Inferior parietal cortex (tissue), 1 donor: ENCODE measurements around the gene DDRGK1.
"Not testable (repeated sequence)": the region's sequence is repeated elsewhere in the genome, so short reads cannot be mapped to it uniquely, and the experiment has no call there.

ENCODE experiments used
- DNase-seq: peaks from one replicate; pipeline ENCODE4 v3.0.0-alpha.2; 2016; ENCODE audit errors: extremely low spot score

DDRGK1 gene

DNA sequence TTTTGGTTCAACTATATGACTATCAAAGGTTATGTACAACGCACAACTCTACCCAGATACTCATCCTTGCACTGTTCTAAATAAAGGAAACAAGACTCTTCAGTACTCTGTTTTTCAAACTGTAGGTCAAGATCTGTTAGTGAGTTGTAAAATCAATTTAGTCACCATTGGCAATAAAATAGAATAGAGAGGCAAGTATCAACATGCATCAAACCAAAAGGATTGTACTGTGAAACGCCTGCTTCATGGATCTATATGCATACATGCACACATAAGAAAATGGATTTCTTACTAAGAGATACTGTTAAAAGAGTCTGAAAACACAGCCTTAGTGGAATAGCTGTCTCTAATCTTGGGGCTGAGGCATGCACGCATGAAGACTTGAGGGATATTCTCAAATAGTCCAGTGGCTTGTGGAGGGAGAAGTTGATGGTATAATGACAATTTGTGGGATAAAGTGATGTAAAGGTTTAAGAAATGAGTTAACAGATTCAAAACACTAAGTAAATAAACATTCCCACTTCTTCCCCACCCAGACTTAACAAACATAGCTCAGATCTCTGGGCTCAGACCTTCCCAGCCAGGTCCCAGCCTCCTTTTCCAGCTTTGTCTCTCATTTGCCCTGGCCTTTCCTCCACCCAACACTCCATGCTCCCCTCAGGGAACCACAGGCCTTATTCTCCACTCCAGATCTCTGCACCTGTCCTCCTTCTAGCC lies 20.4 kb downstream of the DDRGK1 start:
- DNase-seq = no peak

DNA sequence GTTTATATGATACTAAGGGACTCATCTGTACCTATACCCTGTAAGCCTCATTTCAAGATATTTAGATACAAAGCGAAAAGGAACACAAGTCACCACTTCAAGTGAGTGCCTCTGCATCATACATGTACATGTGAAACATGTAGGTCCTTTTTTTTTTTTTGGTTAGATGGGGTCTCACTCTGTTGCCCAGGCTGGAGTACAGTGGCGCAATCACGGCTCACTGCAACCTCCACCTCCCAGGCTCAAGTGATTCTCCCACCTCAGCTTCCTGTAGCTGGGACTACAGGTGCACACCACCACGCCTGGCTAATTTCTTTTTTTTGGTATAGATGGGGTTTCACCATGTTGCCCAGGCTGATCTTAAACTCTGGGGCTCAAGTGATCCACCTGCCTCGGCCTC lies 22.1 kb downstream of the DDRGK1 start:
- not testable (repeated sequence) for DNase-seq

DNA sequence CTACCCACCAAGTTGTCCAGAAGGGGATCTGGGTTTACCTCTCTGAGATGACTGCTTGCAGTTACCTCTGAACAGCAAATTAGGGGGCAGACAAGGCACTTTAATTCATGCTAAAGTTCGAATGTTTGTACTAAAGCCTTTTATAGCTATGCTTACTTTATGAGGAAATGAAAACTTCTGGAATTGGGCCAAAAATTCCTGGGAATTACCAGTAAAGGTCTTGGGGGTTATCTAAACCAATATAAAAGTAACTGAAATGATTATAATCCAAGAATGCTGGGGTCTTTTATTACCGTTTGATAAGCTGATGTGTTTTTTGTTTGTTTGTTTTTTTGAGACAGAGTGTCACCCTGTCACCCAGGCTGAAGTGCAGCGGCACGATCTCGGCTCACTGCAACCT lies 23.2 kb downstream of the DDRGK1 start:
- no peak for DNase-seq

DNA sequence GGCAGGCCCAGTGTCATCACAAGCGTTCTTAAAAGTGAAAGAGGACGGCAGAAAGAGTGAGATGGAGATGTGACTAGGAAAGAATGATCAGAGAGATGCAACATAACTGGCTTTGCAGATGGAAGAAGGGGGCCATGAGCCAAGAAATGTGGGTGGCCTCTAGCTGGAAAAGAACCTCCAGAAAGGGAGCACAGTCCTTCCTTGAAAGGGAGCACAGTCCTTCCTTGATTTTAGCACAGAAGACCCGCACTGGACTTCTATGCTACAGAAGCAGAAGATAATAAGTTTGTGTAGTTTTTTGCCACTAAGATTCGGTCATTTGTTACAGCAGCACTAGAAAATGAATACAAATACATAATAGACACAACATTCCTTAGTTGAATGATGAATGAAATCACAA lies 24.2 kb downstream of the DDRGK1 start:
- no peak for DNase-seq

DNA sequence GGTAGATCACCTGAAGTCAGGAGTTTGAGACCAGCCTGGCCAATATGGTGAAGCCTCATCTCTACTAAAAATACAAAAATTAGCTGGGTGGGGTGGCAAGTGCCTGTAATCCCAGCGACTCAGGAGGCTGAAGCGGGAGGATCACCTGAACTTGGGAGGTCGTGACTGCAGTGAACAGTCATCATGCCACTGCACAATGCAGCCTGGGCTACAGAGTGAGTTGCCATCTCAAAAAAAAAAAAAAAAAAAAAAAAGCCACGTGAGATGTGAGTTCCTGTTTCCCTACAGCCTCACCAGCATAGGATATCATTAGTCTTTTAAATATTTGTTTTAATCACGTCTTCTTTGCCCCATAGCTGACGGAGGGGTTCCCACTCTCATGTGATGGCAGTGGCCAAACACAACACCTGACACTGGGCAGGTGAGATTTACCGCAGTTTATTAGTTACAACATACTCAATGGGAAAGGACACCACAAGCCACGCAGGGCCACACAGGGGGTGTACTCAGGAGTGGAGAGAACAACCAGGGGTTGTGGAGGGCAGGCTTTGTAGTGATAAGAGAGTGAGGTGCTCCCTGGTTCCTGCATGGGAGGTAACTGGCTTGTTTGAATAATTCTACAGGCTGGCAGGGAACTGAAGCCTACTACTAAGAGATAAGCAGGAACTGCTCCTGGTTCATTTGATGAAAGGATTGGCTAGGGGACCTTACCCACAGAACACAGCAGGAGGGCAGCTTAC lies 26.6 kb downstream of the DDRGK1 start:
- DNase-seq = no peak

DNA sequence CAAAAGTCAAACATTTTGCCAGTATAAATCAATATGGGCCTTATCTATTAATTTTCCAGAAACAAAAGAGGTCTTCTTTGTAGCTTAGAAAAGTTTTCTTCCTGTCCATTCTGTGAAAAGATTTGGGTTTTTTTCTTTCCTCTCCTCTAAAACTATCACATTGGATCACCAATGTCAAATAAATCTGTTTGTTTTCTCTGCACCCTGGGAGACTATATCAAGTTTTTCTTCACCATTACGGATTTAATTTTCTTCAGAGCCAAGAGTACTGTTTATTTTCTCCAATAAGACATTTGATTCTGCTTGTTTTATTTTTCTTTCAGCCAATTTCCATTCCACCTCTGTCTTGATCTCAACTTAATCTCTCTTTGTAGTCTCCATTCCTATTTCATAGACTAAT lies 29.2 kb downstream of the DDRGK1 start:
- DNase-seq = no peak

DNA sequence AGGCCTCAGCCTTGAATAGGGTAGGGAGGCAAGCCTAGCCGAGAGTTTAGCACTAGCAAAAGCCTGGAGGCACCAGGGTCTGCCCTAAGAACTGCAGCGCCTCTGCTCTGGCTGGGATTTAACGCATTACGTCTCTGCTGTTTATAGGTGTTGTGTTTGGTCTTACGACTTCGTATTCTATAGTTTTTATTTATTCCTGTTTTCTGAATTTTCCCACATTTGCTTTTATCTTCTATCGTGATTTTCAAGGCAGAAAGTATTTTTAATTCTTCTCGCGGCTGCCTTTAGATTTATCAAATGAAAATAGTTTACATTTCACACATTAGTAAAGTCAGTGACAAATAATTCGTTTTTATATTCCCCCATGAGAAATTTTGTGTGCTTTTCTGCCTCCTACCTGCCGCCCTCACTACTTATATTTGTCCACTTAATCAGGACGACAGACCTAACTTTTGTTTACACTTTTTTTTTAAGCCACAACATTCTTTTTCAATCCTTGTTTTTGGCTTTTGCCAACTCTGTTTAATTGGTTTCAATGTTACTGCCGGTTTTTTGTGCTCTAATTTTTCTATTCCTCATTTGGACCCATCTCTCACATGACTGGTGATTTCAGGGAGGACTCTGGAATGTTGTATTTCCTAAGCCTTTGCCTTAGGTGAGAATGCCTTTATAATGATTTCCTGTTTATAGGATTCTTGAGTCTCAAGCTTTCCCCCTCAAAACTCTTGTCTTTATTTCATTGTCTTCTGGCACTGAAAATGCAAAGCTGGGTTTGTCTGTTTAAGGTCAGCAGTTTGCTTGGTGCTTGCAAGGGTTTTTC lies 29.8 kb downstream of the DDRGK1 start:
- no peak for DNase-seq

DNA sequence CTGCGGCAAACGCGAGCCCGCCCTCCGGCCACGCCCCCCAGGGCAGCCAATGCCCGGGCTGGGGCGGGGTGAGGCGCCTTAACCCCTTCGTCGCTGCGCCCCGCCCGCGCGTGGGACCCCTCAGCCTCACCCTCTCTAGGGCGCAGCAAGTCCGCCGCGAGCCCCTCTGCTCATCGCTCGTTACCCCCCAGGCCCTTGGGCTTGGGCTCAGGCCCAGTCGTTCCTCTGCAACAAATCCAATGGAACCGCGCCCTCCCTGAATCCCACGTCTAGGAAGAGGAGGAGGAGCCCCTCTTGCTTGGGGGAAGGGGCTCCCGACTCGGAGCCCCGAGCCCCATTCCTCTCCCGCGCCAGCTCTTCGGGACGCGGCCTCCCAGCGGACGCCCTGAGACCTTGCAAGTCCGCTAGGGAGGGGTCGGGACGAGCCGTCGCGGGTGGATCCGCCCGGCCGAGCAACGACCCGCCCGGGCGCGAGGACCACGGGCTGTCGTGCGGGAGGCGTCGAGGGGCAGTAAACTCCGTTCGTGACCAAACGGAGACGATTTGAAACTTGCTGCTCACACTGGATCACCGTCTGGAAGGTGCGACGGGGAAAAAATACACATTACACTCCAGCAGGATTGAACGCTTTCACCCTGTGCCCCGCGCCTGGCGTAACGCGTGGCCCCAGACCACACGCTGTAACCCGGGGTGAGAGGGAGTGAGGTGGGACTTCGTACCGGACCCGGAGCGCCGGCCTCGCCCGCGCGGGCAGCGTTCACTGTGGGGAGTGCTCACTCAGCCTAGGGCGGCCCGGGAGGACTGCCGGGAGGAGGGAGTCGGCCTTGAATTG lies 30.7 kb downstream of the DDRGK1 start:
- peak; percentile 79 for DNase-seq

DNA sequence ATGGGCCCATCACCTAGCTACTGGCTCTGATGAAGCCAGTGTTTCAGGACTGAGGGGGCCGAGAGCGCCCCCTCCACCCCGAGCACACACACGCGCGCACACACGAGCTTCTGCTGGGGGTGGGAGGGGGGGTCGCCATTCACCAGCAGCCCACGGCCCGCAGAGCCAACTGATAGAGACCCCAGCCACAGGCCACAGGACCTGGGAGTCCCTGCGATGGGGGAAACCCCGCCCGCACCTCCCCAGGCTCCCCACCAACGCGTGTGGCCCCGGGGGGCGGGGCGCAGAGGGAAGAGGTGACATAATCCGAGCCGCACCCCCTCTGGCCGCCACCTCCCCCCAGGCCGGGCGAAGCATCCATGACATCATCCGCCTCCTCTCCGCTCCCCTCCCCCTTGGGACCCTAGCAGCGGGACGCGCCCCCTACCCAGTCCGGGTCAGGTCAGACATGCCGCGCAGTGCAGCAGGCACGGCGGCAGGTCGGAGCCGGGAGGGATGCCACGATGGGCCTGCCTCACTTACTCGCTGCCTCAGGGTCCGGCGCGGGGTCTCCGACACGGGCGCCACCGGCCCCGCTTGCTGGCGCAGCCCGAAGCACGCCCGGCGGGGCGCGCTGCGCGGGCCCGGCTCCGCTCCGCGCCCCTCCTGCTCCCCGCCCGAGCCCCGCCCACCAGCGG lies 31.4 kb downstream of the DDRGK1 start, which contains the start of gene LZTS3:
Gene LZTS3 (minus strand): TSS at position 617 of the 677 bp plus-strand sequence. CDS start 6,386 bp downstream, outside the sequence.
- no peak for DNase-seq

DNA sequence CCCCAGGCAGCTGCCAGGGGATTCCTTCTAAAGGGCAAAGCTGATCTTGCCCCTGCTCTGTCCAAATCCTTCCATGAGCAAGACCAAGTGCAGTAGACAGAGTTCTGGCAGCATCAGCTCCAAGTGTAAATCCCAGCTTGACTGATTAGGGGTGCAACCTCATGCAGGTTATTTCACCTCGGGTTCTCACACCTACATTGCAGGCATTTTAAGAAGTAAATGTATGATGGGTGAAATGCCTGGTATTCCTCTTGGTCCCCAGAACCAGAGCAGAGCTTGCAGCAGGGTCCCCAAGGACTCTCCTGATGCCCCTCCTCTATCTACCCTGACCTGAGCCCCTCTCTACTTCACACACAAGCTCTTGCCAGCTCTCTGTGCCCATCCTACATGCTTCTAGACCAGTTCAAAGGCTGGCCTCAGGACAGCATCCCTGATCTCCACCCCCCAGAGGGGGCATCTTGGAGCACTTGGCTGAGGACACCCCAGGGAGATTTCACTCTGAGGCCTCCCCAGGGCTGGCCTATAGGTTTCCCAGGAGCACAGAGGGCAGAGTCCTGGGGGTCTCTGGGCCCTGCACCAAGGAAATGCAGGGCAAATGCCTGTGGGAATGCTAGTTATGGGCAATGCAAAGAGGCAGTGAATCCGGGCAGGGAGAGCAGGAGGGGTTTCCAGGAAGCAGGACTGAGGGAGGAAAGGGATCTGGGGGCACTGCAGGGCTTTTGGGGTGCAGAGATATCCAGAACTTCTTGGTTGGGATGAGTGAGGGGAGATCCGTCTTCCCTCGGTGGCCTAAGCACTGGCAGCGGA lies 32.2 kb downstream of the DDRGK1 start:
- DNase-seq = no peak

DNA sequence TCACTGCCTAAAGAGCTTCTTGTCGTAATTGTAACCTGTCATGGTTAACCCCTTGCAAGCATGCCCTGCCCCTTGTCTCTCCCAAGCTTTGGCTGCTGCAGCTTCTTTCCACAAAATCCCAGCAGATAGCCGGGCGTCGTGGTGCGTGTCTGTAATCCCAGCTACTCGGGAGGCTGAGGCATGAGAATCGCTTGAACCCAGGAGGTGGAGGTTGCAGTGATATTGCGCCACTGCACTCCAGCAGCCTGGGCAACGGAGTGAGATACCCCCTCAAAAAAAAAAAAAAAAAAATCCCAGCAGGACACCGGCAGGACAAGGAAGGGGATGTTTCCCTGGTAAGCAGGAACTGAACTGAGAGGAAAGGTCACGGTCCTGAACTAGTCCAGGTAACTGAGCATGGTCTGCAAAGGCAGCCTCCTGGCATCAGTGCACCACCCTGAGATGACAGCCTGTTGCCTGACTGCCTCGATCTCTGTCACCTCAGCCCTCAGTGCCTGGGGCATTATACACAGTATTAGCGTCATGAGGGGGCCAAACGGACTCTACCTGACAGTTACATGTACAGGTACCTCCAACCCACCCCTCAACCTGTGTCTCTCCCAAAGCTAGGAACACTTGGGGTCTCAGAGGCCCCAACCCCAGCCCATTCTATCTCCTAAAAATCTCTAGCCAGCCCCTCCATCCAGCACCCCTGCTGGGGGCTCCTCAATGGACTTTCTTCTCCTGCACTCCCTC lies 32.9 kb downstream of the DDRGK1 start:
- no peak for DNase-seq

DNA sequence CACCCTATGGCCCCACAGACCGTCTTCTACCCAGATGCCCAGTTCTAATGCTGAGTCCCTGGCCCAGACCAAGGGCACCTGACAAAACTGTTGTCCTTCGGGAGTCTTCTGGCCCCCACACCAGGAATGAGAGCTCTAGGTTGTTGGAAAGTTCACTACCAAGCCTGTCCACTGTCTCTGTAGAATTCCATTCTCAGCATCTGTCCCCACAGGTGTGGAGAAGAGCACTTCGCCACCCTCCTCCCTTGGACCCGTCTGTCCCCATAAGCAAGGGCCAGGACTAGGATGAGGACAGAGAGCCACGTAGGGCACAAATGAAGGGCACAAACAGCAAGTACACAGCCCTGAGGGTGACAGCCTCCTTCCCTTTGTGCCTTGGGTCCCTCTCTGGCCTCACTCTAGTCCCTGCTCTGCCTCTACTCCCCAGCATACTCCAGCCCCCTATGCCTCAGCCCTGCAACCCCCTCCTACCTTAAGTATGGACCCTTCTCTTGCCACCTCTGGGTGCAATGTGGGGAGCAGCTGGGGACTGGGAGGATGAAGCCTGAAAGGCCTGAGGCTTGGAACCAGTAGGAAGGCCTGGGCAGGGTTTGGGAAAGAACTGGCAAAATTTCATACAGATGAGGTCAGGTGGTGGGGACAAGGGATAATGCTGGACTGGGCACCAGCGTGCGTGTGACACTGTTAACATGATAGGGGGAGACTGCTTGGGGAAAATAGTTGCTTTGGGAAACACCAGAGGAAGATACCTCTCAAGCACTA lies 35.5 kb downstream of the DDRGK1 start:
- no peak for DNase-seq

DNA sequence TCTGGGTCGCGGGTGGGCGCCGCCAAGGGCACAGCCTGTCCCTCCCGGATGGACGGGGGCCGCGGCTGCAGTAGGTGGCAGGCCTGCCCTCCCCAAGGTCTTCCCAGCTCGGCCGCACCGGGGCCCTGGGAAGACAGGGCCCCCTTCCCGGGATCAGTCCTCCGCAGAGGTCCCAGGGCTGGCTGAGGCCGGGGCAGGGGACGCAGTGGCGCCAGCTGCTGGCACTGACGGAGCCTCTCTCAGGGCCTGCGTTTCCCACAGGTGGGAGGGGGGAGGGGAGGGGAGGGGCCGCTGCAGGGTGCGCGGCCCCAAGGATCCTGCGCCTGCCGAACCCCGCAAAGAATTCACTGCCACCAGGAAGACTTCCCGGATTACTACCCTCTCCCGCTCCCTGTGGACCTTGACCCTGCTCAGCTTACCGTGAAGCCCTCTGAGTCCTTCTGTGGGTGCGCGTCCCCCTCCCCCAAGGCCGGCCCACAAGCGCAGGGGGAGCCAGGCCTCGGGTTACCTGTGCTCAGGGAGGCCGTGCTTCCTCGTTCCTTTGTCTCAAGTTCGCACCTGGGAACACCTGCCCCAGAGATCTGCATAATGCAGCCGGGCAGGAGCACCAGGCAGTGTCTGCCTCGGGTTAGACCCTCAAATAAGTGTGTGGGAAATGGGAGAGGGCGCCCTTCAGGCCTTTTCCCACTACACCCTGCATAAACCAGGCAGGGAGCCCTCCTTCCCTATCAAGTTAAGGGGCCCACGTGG lies 36.2 kb downstream of the DDRGK1 start:
- DNase-seq = no peak

DNA sequence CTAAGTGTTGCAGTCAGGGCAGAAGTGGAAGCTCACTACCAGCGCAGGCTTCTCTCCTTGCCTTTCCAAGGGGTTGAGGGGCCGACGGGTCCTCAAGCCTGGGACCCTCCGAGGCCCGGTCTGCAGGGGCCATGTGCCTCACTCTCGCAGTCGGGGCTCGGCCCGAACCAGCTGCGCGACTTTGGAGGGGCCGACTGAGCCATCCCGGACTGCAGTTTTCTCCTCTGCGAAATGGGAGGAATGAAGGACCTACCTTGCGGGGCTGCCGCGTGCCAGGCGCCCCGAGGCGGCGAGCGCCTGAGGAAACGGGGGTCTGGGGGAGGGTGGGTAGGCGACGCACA lies 36.8 kb downstream of the DDRGK1 start:
- DNase-seq = no peak

DNA sequence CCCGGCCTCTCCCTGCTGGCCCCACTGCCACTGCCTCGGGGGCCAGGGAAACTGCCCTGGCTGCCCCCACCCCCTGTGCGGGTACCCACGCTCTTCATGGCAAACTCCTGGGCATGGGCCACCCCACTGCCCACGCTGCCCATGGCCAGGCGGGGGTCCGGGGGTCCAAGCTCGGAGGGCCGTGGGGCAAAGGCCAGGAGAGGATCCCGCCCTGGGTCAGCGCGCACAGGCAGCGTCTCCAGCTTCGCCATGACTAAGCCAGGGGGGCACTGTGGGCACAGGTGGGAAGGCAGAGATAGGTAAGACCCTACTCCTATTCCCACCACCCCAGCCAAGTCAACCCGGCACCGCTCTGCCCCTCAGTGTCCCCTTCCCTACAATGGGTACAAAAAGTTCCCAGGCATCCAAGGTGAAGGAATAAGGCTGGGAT lies 37.6 kb downstream of the DDRGK1 start:
- no peak for DNase-seq

DNA sequence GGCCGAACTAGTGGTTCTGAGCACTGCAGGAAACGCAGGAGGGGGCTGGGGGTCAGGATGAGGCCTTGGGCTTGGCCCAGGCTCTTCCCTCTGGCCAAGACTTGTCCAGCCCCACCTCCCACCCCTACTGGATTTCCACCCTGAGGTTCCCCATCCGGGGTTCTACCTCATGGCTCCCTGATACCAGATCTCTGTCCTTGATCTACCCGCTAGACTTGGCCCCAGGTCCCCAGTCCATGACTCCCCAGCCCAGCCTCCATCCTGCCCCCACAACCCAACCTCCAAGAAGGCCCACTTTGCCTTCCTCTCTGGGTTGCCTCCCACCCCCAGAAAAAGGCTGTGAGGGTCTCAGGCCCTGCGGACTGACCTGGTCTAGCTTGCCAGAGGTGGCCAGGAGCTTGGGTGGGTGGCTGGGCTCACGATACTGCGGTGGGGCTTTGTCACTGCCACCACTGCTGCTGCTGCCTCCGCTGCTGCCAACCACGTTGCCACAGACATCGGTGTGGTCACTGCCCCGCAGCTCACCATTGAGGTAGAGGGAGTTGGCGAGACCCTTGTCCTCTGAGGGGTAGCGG lies 38.1 kb downstream of the DDRGK1 start:
- no peak for DNase-seq

DNA sequence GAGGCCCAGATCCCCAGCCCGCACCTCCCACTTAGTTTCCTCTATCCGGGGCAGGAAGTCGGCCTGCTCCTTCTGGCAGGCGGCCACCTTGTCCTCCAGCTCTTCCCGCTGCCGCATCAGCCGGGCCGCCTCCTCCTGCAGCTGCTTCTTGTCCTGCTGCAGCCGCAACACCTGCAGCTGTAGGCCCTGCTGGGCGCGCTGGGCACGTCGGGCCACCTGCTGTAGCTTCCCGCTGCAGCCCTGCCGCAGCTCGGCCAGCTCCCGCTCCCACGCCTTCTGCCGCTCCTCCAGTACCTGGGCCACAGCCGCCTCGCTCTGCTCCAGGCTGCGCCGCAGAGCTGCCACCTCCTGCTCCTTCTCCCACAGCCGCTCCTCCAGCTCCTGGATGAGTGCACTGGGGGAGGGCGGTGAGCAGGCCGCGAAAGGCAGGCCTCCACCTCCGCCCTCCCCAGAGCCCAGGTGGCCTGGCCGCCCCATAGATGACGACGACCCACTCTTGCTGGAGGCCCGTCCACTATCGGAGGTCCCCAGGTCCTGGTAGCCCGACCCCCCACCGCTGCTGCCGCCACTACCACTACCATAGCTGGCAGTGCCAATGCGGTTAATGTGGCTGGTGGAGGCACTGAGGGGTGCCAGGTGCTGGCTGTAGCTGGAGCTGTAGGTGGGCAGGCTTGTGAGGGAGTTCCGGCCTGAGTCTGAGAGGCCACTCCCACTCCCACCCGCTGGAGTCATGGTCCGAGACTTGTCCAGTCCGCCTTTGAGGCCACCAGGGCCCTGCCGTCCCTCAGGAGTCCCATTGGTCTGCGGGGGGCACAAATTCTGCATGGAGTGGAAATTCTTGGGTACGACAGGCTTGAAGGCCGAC lies 38.8 kb downstream of the DDRGK1 start:
- no peak for DNase-seq
